Lower lobe of right lung (tissue), 2 donors: ENCODE results near the gene SIVA1. TPM values are rescaled to one million over a fixed set of nuclear protein-coding genes. Genes with fewer than 3 reads are reported as not detected.
A peak's percentile ranks its signal among the peaks of the same experiment; 100 is the strongest.

ENCODE experiments used
- ATAC-seq, 2 donors: fragments of 200-7000 bp; cut with Tn5 transposase; one replicate each; pipeline ENCODE4 v1.9.1; 2020 to 2022; ENCODE audit warnings: mild to moderate bottlenecking in 2 of 2, moderate library complexity in 2 of 2
- DNase-seq: peaks from one replicate; pipeline ENCODE4 v3.0.0-alpha.2; 2020
- H3K27ac ChIP-seq: fragments of 200-600 bp; one replicate; pipeline ENCODE4 v1.8.0; 2022
- H3K27me3 ChIP-seq: fragments of 200-600 bp; one replicate; pipeline ENCODE4 v1.8.0; 2022; ENCODE audit warnings: low read depth
- H3K36me3 ChIP-seq: fragments of 200-600 bp; one replicate; pipeline ENCODE4 v1.8.0; 2022; ENCODE audit warnings: mild to moderate bottlenecking
- H3K4me1 ChIP-seq: fragments of 200-600 bp; one replicate; pipeline ENCODE4 v1.8.0; 2022
- H3K4me3 ChIP-seq: fragments of 200-600 bp; one replicate; pipeline ENCODE4 v1.8.0; 2022; ENCODE audit warnings: mild to moderate bottlenecking
- H3K9me3 ChIP-seq: fragments of 200-600 bp; one replicate; pipeline ENCODE4 v1.8.0; 2022
- CTCF ChIP-seq: fragments of 200-600 bp; IDR thresholded peaks from one replicate; pipeline ENCODE4 v1.8.0; 2022; ENCODE audit warnings: antibody characterized with exemption, mild to moderate bottlenecking
- intact Hi-C: fragments of 100-400 bp; cut with DNase I; formaldehyde crosslinking; loops from one replicate; pipeline ENCODE4 v1.11.0; 2022
- total RNA-seq: library from RNA; stranded (reverse); fragmentation: NEBNext Ultra II Directional; extraction: Animal tissue kit (Norgen Biotek cat#: 25700); gene quantifications from one replicate; pipeline ENCODE4 v1.2.1, GENCODE V29; 2021
- donor health status: DM: no; HTN: yes; CAD: no; lungs with severe emphysema.

Gene SIVA1
- total RNA-seq, 1 donor from 2014 or later: 66.3 TPM

- Histone ChIP-seq H3K4me3 (no peak overlapping the region), H3K4me1 (peaks cover 7% of the 10 kb centered on the region), H3K27ac (no peak overlapping the region), H3K36me3 (peaks cover 76% of the 10 kb centered on the region), H3K9me3 (no peaks in the 10 kb centered on the region), H3K27me3 (no peaks in the 10 kb centered on the region)
- intact Hi-C loops: loop anchor here (10.0 kb wide), 1 partner anchor 53 kb away; no protein-coding TSS in a partner anchor
- DNase-seq: no peak
- peak in 1 of 2 donors; percentile 2 for ATAC-seq
- TF ChIP-seq CTCF: no peak
Measured at GRCh38 chr14:104707608-104708595, 45.0 kb upstream of the SIVA1 start.

- ATAC-seq (peak; percentile 80 to 85), DNase-seq (peak; percentile 79)
- peak; percentile 99 for TF ChIP-seq CTCF
- no peak overlapping the region for H3K4me3 ChIP-seq
- intact Hi-C loops: loop anchor here (10.0 kb wide), 1 partner anchor 54 kb away; no protein-coding TSS in a partner anchor
- H3K36me3 ChIP-seq: peaks cover 76% of the 10 kb centered on the region
- no peaks in the 10 kb centered on the region for H3K9me3 ChIP-seq
- H3K27me3 ChIP-seq: no peaks in the 10 kb centered on the region
- no peak overlapping the region for H3K27ac ChIP-seq
- peaks cover 7% of the 10 kb centered on the region for H3K4me1 ChIP-seq
Measured at GRCh38 chr14:104708606-104709268, 44.2 kb upstream of the SIVA1 start.

GRCh38 chr14:104709387-104710039, 43.4 kb upstream of the SIVA1 start:
- H3K36me3 ChIP-seq: peaks cover 76% of the 10 kb centered on the region
- DNase-seq: no peak

GRCh38 chr14:104710071-104710735, 42.7 kb upstream of the SIVA1 start:
- no peak overlapping the region for H3K27ac ChIP-seq
- no peak for ATAC-seq
- H3K27me3 ChIP-seq: no peaks in the 10 kb centered on the region
- H3K36me3 ChIP-seq: peaks cover 76% of the 10 kb centered on the region
- H3K4me1 ChIP-seq: peaks cover 7% of the 10 kb centered on the region
- intact Hi-C loops: no loop called here
- no peak for DNase-seq
- no peak overlapping the region for H3K4me3 ChIP-seq
- no peak for TF ChIP-seq CTCF
- H3K9me3 ChIP-seq: no peaks in the 10 kb centered on the region

More at GRCh38 chr14:104709387-104710039, 43.4 kb upstream of the SIVA1 start:
- intact Hi-C loops: loop anchor here (10.0 kb wide), 1 partner anchor 55 kb away; no protein-coding TSS in a partner anchor
- H3K9me3 ChIP-seq: no peaks in the 10 kb centered on the region
- H3K4me1 ChIP-seq: peaks cover 7% of the 10 kb centered on the region
- H3K27me3 ChIP-seq: no peaks in the 10 kb centered on the region
- no peak overlapping the region for H3K4me3 ChIP-seq
- TF ChIP-seq CTCF: no peak
- no peak for ATAC-seq
- no peak overlapping the region for H3K27ac ChIP-seq
